Measurements from ENCODE around the gene ME1. TPM values are rescaled to one million over a fixed set of nuclear protein-coding genes. Genes with fewer than 3 reads are reported as not detected.

The ME1 gene
- total RNA-seq, 1 experiment from 2014 or later = 7.8 TPM

GRCh38 chr6:83313882-83314281 is 117.0 kb downstream of the ME1 start:
- H3K27ac Mint-ChIP-seq = no peak overlapping the region
- no peak overlapping the region for H3K27ac ChIP-seq (ENCODE audit: insufficient read length, low read depth, low read length)
- H2BK15ac ChIP-seq (ENCODE audit: low read depth, low read length) = no peak overlapping the region
- no peak overlapping the region for H3K56ac ChIP-seq (ENCODE audit: insufficient read length, low read depth, low read length)
- H4K8ac ChIP-seq (replicated peaks; ENCODE audit: insufficient read length, low read depth, low read length) = no peak overlapping the region
- no peak overlapping the region for H3K9ac ChIP-seq (ENCODE audit: extremely low read depth, insufficient read length, low read length)
- H3K4ac ChIP-seq (ENCODE audit: low read depth, low read length) = no peak overlapping the region
- no peaks in the 10 kb centered on the region for H3K27me3 ChIP-seq (ENCODE audit: insufficient read depth, low read length)
- H3K18ac ChIP-seq (ENCODE audit: insufficient read length, low read depth, low read length) = no peak overlapping the region
- H3K36me3 Mint-ChIP-seq (ENCODE audit: insufficient read depth in 1 of 3, low read depth in 3 of 3) = peaks cover 0 to 4% (median 0%) of the 10 kb centered on the region in 3 experiments; a peak in 3 of 7 replicates
- H2BK120ac ChIP-seq (ENCODE audit: low read depth, low read length, poor library complexity, severe bottlenecking) = no peak overlapping the region
- H2BK20ac ChIP-seq (ENCODE audit: low read depth, low read length, poor library complexity, severe bottlenecking) = no peak overlapping the region
- no peak overlapping the region for H3T11ph ChIP-seq (ENCODE audit: low read length)
- no peak overlapping the region for H4K91ac ChIP-seq (ENCODE audit: insufficient read length, low read depth, low read length)
- H2BK5ac ChIP-seq (ENCODE audit: insufficient read length, low read length) = no peak overlapping the region
- no peak overlapping the region for H2AK5ac ChIP-seq (ENCODE audit: insufficient read length, low read length)
- no peaks in the 10 kb centered on the region for H4K20me1 ChIP-seq (ENCODE audit: control insufficient read depth, insufficient read depth, insufficient read length)
- H3K14ac ChIP-seq (ENCODE audit: insufficient read depth, low read length) = no peak overlapping the region
- H3K79me2 ChIP-seq (ENCODE audit: insufficient read depth, low read length) = no peaks in the 10 kb centered on the region
- H3K4me3 Mint-ChIP-seq = no peak overlapping the region
- no peaks in the 10 kb centered on the region for H3K27me3 Mint-ChIP-seq (ENCODE audit: low read depth)
- peaks cover 0 to 2% of the 10 kb centered on the region in 2 experiments; a peak in 2 of 5 replicates for H3K9me3 Mint-ChIP-seq
- no peaks in the 10 kb centered on the region for H3K23me2 ChIP-seq (ENCODE audit: insufficient read length, low read depth, low read length, poor library complexity, severe bottlenecking)
- no peak for TF ChIP-seq CTCF (conservative IDR thresholded peaks at IDR 0.05)
- H3K9me3 ChIP-seq (ENCODE audit: control insufficient read depth, low read depth, low read length) = no peaks in the 10 kb centered on the region
- no peaks in the 10 kb centered on the region for H3K79me1 ChIP-seq (ENCODE audit: insufficient read depth, low read depth, low read length, poor library complexity, severe bottlenecking)
- no peak overlapping the region for H2BK12ac ChIP-seq (ENCODE audit: insufficient read length, low read depth, low read length)
- DNase-seq = no peak
- no peak overlapping the region for H3K23ac ChIP-seq (ENCODE audit: insufficient read length, low read depth, low read length)
- no peak overlapping the region for H4K5ac ChIP-seq (ENCODE audit: insufficient read length, low read depth, low read length)
- 0 out of 4 replicates have a peak, but pooled peaks cover 0 to 3% of the 10 kb centered on the region in 2 experiments for H3K4me1 Mint-ChIP-seq
- H3K4me1 ChIP-seq (ENCODE audit: insufficient read depth, low read length) = no peaks in the 10 kb centered on the region
- no peak overlapping the region for H3K4me2 ChIP-seq (ENCODE audit: insufficient read depth, insufficient read length, low read length)
- H2AFZ ChIP-seq (ENCODE audit: low read length) = no peak overlapping the region
